NCI-H1417 (cell line): ENCODE results near the gene ACTL6B.

ENCODE experiments used
- DNase-seq, 3 experiments: peaks; one replicate each; lab custom pipeline; 2025; lab: John Stamatoyannopoulos, UW

ACTL6B gene

GRCh38 chr7:100627238-100627549 is 29.1 kb downstream of the ACTL6B start:
- DNase-seq = no peak

GRCh38 chr7:100626530-100627237 is 29.6 kb downstream of the ACTL6B start:
- peak; percentile 70 to 83 (median 71) for DNase-seq

- DNase-seq = no peak
Observed at GRCh38 chr7:100626055-100626454, 30.2 kb downstream of the ACTL6B start.

- no peak for DNase-seq
Observed at GRCh38 chr7:100623951-100624824, 32.1 kb downstream of the ACTL6B start.

- no peak for DNase-seq
Observed at GRCh38 chr7:100621554-100621953, 34.7 kb downstream of the ACTL6B start.

- DNase-seq = no peak
Observed at GRCh38 chr7:100620804-100621203, 35.4 kb downstream of the ACTL6B start.

- DNase-seq = no peak
Observed at GRCh38 chr7:100620239-100620638, 36.0 kb downstream of the ACTL6B start.

- DNase-seq = no peak
Observed at GRCh38 chr7:100614308-100614861, 41.9 kb downstream of the ACTL6B start.

GRCh38 chr7:100613412-100614175 is 42.7 kb downstream of the ACTL6B start:
- no peak for DNase-seq

- peak in 2 of 3 experiments; percentile 40 to 57 for DNase-seq
Observed at GRCh38 chr7:100612730-100613390, 43.4 kb downstream of the ACTL6B start.

- peak; percentile 99 to 100 (median 100) for DNase-seq
Observed at GRCh38 chr7:100611983-100612729, 44.1 kb downstream of the ACTL6B start, which contains the start of gene MOSPD3. Gene MOSPD3 (plus strand): TSS chr7:100612540. CDS start chr7:100612792, 252 bp downstream.

GRCh38 chr7:100609958-100610357 is 46.3 kb downstream of the ACTL6B start:
- no peak for DNase-seq

- DNase-seq = no peak
Observed at GRCh38 chr7:100607111-100607510, 49.1 kb downstream of the ACTL6B start.

- no peak for DNase-seq
Observed at GRCh38 chr7:100606313-100606712, 49.9 kb downstream of the ACTL6B start.

GRCh38 chr7:100604976-100605911 is 51.0 kb downstream of the ACTL6B start:
- no peak for DNase-seq

- DNase-seq = peak; percentile 55 to 85 (median 79)
Observed at GRCh38 chr7:100604028-100604975, 51.9 kb downstream of the ACTL6B start.

- DNase-seq = peak in 1 of 3 experiments; percentile 76
Observed at GRCh38 chr7:100603726-100604027, 52.6 kb downstream of the ACTL6B start.

GRCh38 chr7:100602889-100603725 is 53.1 kb downstream of the ACTL6B start:
- peak in 2 of 3 experiments; percentile 13 to 56 for DNase-seq
